GM18519 (cell line): ENCODE results near the gene TJP3.
"Not testable (repeated sequence)": the region's sequence is repeated elsewhere in the genome, so short reads cannot be mapped to it uniquely, and the experiment has no call there.

Experiments used
- ATAC-seq: cut with Tn5 transposase; IDR thresholded peaks from one replicate; pipeline ENCODE4 v1.9.1; 2021; ENCODE audit warnings: mild to moderate bottlenecking, moderate library complexity; ENCODE audit not compliant: unreplicated experiment, low FRiP score

Gene TJP3

GRCh38 chr19:3708207-3708931, at the start of gene TJP3:
Gene TJP3 (plus strand): TSS chr19:3708384. CDS start chr19:3728433, 20,049 bp downstream.
- ATAC-seq, result no peak

GRCh38 chr19:3658870-3659745, 49.1 kb upstream of the TJP3 start:
- ATAC-seq, result no peak

GRCh38 chr19:3659746-3660112, 48.5 kb upstream of the TJP3 start:
- no peak for ATAC-seq

- no peak for ATAC-seq
Observed at GRCh38 chr19:3660493-3661219, 47.5 kb upstream of the TJP3 start.

GRCh38 chr19:3661284-3662238, 46.6 kb upstream of the TJP3 start:
- ATAC-seq, result no peak

GRCh38 chr19:3663838-3664237, 44.3 kb upstream of the TJP3 start:
- ATAC-seq, result no peak

GRCh38 chr19:3664879-3665642, 43.1 kb upstream of the TJP3 start:
- ATAC-seq, result no peak

- no peak for ATAC-seq
Observed at GRCh38 chr19:3665681-3666544, 42.3 kb upstream of the TJP3 start.

- ATAC-seq, result not testable (repeated sequence)
Observed at GRCh38 chr19:3666545-3666856, 41.7 kb upstream of the TJP3 start.

GRCh38 chr19:3667037-3667638, 41.0 kb upstream of the TJP3 start:
- ATAC-seq, result no peak

- ATAC-seq, result no peak
Observed at GRCh38 chr19:3667766-3668165, 40.4 kb upstream of the TJP3 start.

- ATAC-seq, result no peak
Observed at GRCh38 chr19:3668331-3669081, 39.7 kb upstream of the TJP3 start.

- ATAC-seq, result no peak
Observed at GRCh38 chr19:3669082-3669946, 38.9 kb upstream of the TJP3 start.

GRCh38 chr19:3669947-3670795, 38.0 kb upstream of the TJP3 start:
- no peak for ATAC-seq

- no peak for ATAC-seq
Observed at GRCh38 chr19:3670796-3671679, 37.1 kb upstream of the TJP3 start.
